Hepatocyte (in vitro differentiated cells): ENCODE results near the gene PICK1. TPM values are rescaled to one million over a fixed set of nuclear protein-coding genes. Genes with fewer than 3 reads are reported as not detected.

Experiments
- DNase-seq: peaks from one replicate; pipeline ENCODE4 v3.0.0-alpha.2; 2016; ENCODE audit warnings: low spot score
- H2AFZ ChIP-seq: fragments of 200-600 bp; sonication (generic); 2 replicates; pipeline ENCODE4 v1.6.0; 2016; ENCODE audit warnings: antibody characterized with exemption, mild to moderate bottlenecking
- H3K27ac ChIP-seq: fragments of 200-600 bp; sonication (generic); 2 replicates; pipeline ENCODE4 v1.5.1; 2016; ENCODE audit warnings: mild to moderate bottlenecking
- H3K27me3 ChIP-seq: fragments of 200-600 bp; sonication (generic); 2 replicates; pipeline ENCODE4 v1.6.1; 2016
- H3K36me3 ChIP-seq: fragments of 200-600 bp; sonication (generic); replicated peaks from 2 replicates; pipeline ENCODE4 v1.5.1; 2016; ENCODE audit warnings: low read depth; ENCODE audit not compliant: insufficient read depth
- H3K4me1 ChIP-seq: fragments of 200-600 bp; sonication (generic); 2 replicates; pipeline ENCODE4 v1.5.1; 2016; ENCODE audit warnings: mild to moderate bottlenecking, moderate library complexity; ENCODE audit not compliant: insufficient read depth
- H3K4me2 ChIP-seq: fragments of 200-600 bp; sonication (generic); 2 replicates; pipeline ENCODE4 v1.6.0; 2016
- H3K4me3 ChIP-seq: fragments of 200-600 bp; sonication (generic); 2 replicates; pipeline ENCODE4 v1.5.1; 2016; ENCODE audit warnings: mild to moderate bottlenecking
- H3K79me2 ChIP-seq: fragments of 200-600 bp; sonication (generic); 2 replicates; pipeline ENCODE4 v1.6.0; 2017; ENCODE audit warnings: mild to moderate bottlenecking
- H3K9me2 ChIP-seq: fragments of 200-600 bp; sonication (generic); replicated peaks from 2 replicates; pipeline ENCODE4 v1.6.0; 2017; ENCODE audit warnings: mild to moderate bottlenecking; ENCODE audit not compliant: insufficient read depth
- H3K9me3 ChIP-seq: fragments of 200-600 bp; sonication (generic); 2 replicates; pipeline ENCODE4 v1.5.1; 2016; ENCODE audit warnings: low read depth, mild to moderate bottlenecking
- H4K20me1 ChIP-seq: fragments of 200-600 bp; sonication (generic); 2 replicates; pipeline ENCODE4 v1.6.0; 2016; ENCODE audit warnings: mild to moderate bottlenecking; ENCODE audit not compliant: insufficient read depth, poor library complexity, severe bottlenecking
- EZH2 ChIP-seq: fragments of 200-600 bp; sonication (generic); IDR thresholded peaks from 2 replicates; pipeline ENCODE4 v1.6.1; 2016; ENCODE audit warnings: antibody characterized with exemption, mild to moderate bottlenecking, borderline replicate concordance
- EZH2phosphoT487 ChIP-seq: fragments of 200-600 bp; sonication (generic); IDR thresholded peaks from one replicate; pipeline ENCODE4 v1.6.1; 2018; ENCODE audit warnings: antibody characterized with exemption, mild to moderate bottlenecking, low read depth, moderate library complexity; ENCODE audit not compliant: unreplicated experiment, severe bottlenecking
- WGBS: methylation state at CpG from one replicate; pipeline ENCODE4 v1.1.6; 2016; ENCODE audit warnings: low lambda C conversion rate; ENCODE audit errors: missing lambda C conversion rate; 5-methylcytosine and 5-hydroxymethylcytosine counted together
- polyA plus RNA-seq: library from polyadenylated mRNA; unstranded; fragments of >200 nt; fragmentation: Nextera tagmentation; extraction: Ambion mirVana; gene quantifications from 2 replicates; pipeline ENCODE4 v1.2.1, GENCODE V29; 2016
- total RNA-seq: library from RNA; depleted of rRNA; stranded (reverse); fragments of >200 nt; gene quantifications from 2 replicates; pipeline ENCODE4 v1.2.3, GENCODE V29; 2014
- TF ChIP-seq, protein P1 (sequence below): fragments of 200-600 bp; sonication (generic); IDR thresholded peaks from 2 replicates; pipeline ENCODE4 v1.5.1; 2016; ENCODE audit warnings: antibody characterized with exemption, mild to moderate bottlenecking; ENCODE audit not compliant: poor library complexity

The PICK1 gene
- total and polyA plus RNA-seq, 2 experiments from 2014 or later: 26.2 to 43.1 TPM

GRCh38 chr22:38038890-38039812, 18.1 kb upstream of the PICK1 start:
- H3K4me2 ChIP-seq: no peak overlapping the region
- no peak for DNase-seq
- no peak overlapping the region for H3K4me3 ChIP-seq
- H3K9me2 ChIP-seq: no peaks in the 10 kb centered on the region
- H3K36me3 ChIP-seq: no peaks in the 10 kb centered on the region
- TF ChIP-seq, protein P1, sequence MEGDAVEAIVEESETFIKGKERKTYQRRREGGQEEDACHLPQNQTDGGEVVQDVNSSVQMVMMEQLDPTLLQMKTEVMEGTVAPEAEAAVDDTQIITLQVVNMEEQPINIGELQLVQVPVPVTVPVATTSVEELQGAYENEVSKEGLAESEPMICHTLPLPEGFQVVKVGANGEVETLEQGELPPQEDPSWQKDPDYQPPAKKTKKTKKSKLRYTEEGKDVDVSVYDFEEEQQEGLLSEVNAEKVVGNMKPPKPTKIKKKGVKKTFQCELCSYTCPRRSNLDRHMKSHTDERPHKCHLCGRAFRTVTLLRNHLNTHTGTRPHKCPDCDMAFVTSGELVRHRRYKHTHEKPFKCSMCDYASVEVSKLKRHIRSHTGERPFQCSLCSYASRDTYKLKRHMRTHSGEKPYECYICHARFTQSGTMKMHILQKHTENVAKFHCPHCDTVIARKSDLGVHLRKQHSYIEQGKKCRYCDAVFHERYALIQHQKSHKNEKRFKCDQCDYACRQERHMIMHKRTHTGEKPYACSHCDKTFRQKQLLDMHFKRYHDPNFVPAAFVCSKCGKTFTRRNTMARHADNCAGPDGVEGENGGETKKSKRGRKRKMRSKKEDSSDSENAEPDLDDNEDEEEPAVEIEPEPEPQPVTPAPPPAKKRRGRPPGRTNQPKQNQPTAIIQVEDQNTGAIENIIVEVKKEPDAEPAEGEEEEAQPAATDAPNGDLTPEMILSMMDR: no peak
- no peak for TF ChIP-seq EZH2
- H2AFZ ChIP-seq: no peak overlapping the region
- H4K20me1 ChIP-seq: no peaks in the 10 kb centered on the region
- H3K79me2 ChIP-seq: no peaks in the 10 kb centered on the region
- no peak overlapping the region for H3K27ac ChIP-seq
- peaks cover 3% of the 10 kb centered on the region for H3K4me1 ChIP-seq
- 91% methylated on average over 31 of the region's 46 CpGs for WGBS
- H3K27me3 ChIP-seq: no peaks in the 10 kb centered on the region
- no peaks in the 10 kb centered on the region for H3K9me3 ChIP-seq

DNA sequence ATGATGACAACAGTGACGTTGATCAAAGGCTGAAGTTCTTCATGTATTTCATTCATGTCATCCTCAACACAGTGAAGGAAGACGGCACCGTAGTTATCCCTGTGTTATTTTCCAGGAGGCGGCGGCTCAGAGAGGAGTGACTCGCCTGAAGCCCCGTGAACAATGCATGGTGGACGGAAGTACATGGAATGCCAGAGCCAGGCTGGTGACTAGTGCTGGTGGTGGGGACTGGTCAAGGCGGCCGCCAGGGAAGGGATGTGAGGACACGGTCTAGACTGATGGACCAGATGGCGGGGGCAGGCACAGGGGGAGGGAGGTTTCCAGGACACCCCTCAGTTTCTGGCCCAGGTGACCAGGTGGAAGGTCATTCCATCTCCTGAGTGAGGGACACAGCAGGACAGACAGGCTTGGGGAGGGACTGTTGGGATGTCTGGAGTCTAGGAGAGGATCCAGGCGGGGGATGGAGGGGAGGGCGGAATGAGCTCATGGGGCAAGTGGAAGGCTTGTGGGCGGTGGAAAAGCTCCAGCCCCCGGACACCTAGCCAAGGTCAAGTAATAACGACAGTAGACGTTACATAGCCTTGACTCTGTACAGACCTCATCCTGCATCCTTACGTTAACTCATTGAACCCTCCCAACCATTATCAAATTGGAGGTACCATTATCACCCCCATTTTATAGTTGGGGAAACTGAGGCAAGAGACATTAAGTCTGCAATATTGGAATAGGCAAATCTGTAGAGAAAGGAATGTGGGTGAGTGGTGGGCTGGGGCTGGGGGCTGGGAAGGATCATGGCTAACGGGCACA, 16.0 kb upstream of the PICK1 start:
- no peaks in the 10 kb centered on the region for H3K9me3 ChIP-seq

GRCh38 chr22:38041760-38042487, 15.3 kb upstream of the PICK1 start:
- H3K9me2 ChIP-seq: no peaks in the 10 kb centered on the region
- no peaks in the 10 kb centered on the region for H3K79me2 ChIP-seq
- no peak for DNase-seq
- TF ChIP-seq EZH2phosphoT487 (no peak), EZH2 (no peak)
- TF ChIP-seq, protein P1: no peak
- 89% methylated on average over 5 of the region's 5 CpGs for WGBS
- no peak overlapping the region for H2AFZ ChIP-seq
- H3K27ac ChIP-seq: no peak overlapping the region
- no peak overlapping the region for H3K4me2 ChIP-seq
- no peaks in the 10 kb centered on the region for H3K36me3 ChIP-seq
- H4K20me1 ChIP-seq: no peaks in the 10 kb centered on the region
- no peaks in the 10 kb centered on the region for H3K9me3 ChIP-seq
- no peaks in the 10 kb centered on the region for H3K27me3 ChIP-seq
- no peak overlapping the region for H3K4me3 ChIP-seq
- no peaks in the 10 kb centered on the region for H3K4me1 ChIP-seq

More for the DNA sequence above, 16.0 kb upstream of the PICK1 start:
- TF ChIP-seq, protein P1: no peak
- TF ChIP-seq EZH2phosphoT487 (no peak), EZH2 (no peak)
- H3K4me2 ChIP-seq: no peak overlapping the region
- no peak overlapping the region for H2AFZ ChIP-seq
- DNase-seq: no peak
- H3K36me3 ChIP-seq: no peaks in the 10 kb centered on the region
- no peaks in the 10 kb centered on the region for H3K4me1 ChIP-seq
- H3K4me3 ChIP-seq: no peak overlapping the region
- no peaks in the 10 kb centered on the region for H3K9me2 ChIP-seq
- no peaks in the 10 kb centered on the region for H4K20me1 ChIP-seq
- H3K27ac ChIP-seq: no peak overlapping the region
- 83% methylated on average over 19 of the region's 20 CpGs for WGBS
- H3K27me3 ChIP-seq: no peaks in the 10 kb centered on the region
- no peaks in the 10 kb centered on the region for H3K79me2 ChIP-seq
